Right lobe of liver (tissue), 6 donors: ENCODE data around the gene TRABD2B. TPM values are rescaled to one million over a fixed set of nuclear protein-coding genes. Genes with fewer than 3 reads are reported as not detected.

Experiments
- ATAC-seq, 4 donors: fragments of 200-7000 bp; cut with Tn5 transposase; one replicate each; pipeline ENCODE4 v1.9.1; 2020; ENCODE audit warnings: mild to moderate bottlenecking in 4 of 4, moderate library complexity in 4 of 4
- DNase-seq, 3 donors: peaks; one replicate each; pipeline ENCODE4 v3.0.0-alpha.2; 2020
- H3K27ac ChIP-seq, 3 donors: fragments of 200-600 bp; one replicate each; pipeline ENCODE4 v1.8.0; 2022
- H3K27me3 ChIP-seq, 2 donors: fragments of 200-600 bp; one replicate each; pipeline ENCODE4 v1.8.0; 2022
- H3K36me3 ChIP-seq, 4 donors: fragments of 200-600 bp; sonication (generic) in 1 of 4; one replicate each; pipeline versions ENCODE4 v1.5.1 to v1.8.0; 2017 to 2022; ENCODE audit warnings: control low read depth in 1 of 4
- H3K4me1 ChIP-seq, 4 donors: fragments of 200-600 bp; sonication (generic) in 1 of 4; one replicate each; pipeline versions ENCODE4 v1.5.1 to v1.8.0; 2017 to 2022; ENCODE audit warnings: control low read depth in 1 of 4
- H3K4me3 ChIP-seq, 3 donors: fragments of 200-600 bp; one replicate each; pipeline ENCODE4 v1.8.0; 2022
- H3K9me3 ChIP-seq, 4 donors: fragments of 200-600 bp; sonication (generic) in 1 of 4; one replicate each; pipeline versions ENCODE4 v1.5.1 to v1.8.0; 2017 to 2022; ENCODE audit warnings: control low read depth in 1 of 4
- CTCF ChIP-seq, 4 donors: fragments of 200-600 bp in 3 of 4; fragments of 450-650 bp in 1 of 4; IDR thresholded peaks; one replicate each; pipeline versions ENCODE4 v1.5.1 to v1.8.0; 2016 to 2022; ENCODE audit warnings: antibody characterized with exemption in 4 of 4, mild to moderate bottlenecking in 2 of 4
- POLR2A ChIP-seq: fragments of 450-650 bp; IDR thresholded peaks from one replicate; pipeline ENCODE4 v1.6.1; 2017; ENCODE audit warnings: antibody characterized with exemption, mild to moderate bottlenecking
- WGBS: methylation state at CpG from one replicate; pipeline ENCODE4 v1.1.6; 2018; ENCODE audit warnings: low coverage, low lambda C conversion rate; ENCODE audit not compliant: insufficient coverage; ENCODE audit errors: missing lambda C conversion rate; 5-methylcytosine and 5-hydroxymethylcytosine counted together
- intact Hi-C, 2 donors: fragments of 100-400 bp; cut with DNase I; formaldehyde crosslinking; loops; one replicate each; pipeline versions ENCODE4 v1.11.2 to v1.14.1; 2022
- total RNA-seq, 6 experiments: library from RNA; depleted of rRNA in 2 of 6; stranded (reverse); fragments of >200 nt in 2 of 6; fragmentation: NEBNext Ultra II Directional in 3 of 6; extraction: Animal tissue kit (Norgen Biotek cat#: 25700) in 3 of 6; gene quantifications; one replicate each; pipeline versions ENCODE4 v1.1.0 to v1.2.4, GENCODE V29; 2016 to 2023
- donor health status: DM: no; HTN: yes; CAD: no.
- donor health status: DM: no; HTN: no; CAD: no.
- donor health status: DM: no; HTN: no; CAD: no.
- donor health status: DM: no; HTN: yes; CAD: no.
- donor health status: DM: no; HTN: yes; CAD: no.

TRABD2B gene
- total RNA-seq, 6 experiments from 2014 or later = 0.55 to 9.5 (median 1.8) TPM

- TF ChIP-seq POLR2A = no peak
- no peak for TF ChIP-seq CTCF (IDR thresholded peaks at IDR 0.05)
- Histone ChIP-seq H3K4me3 (no peak overlapping the region), H3K9me3 (no peaks in the 10 kb centered on the region), H3K27me3 (no peaks in the 10 kb centered on the region), H3K36me3 (no peaks in the 10 kb centered on the region), H3K27ac (no peak overlapping the region), H3K4me1 (peaks cover 0 to 5% (median 0%) of the 10 kb centered on the region in 4 donors)
- no peak for ATAC-seq
- 75% methylated on average over 7 of the region's 9 CpGs for WGBS
- intact Hi-C loops = no loop called here
- DNase-seq = no peak
Measured at GRCh38 chr1:47782414-47783166, 214.6 kb downstream of the TRABD2B start.

GRCh38 chr1:47781171-47781959 lies 215.8 kb downstream of the TRABD2B start:
- TF ChIP-seq POLR2A (no peak), CTCF (IDR thresholded peaks at IDR 0.05) (no peak)
- intact Hi-C loops = no loop called here
- no peaks in the 10 kb centered on the region for H3K36me3 ChIP-seq
- H3K27me3 ChIP-seq = no peaks in the 10 kb centered on the region
- WGBS = 97% methylated on average over 9 of the region's 22 CpGs
- H3K4me1 ChIP-seq = peaks cover 0 to 5% (median 0%) of the 10 kb centered on the region in 4 donors
- ATAC-seq (no peak), DNase-seq (no peak)
- no peak overlapping the region for H3K4me3 ChIP-seq
- no peaks in the 10 kb centered on the region for H3K9me3 ChIP-seq
- no peak overlapping the region for H3K27ac ChIP-seq

GRCh38 chr1:47780469-47780995 lies 216.7 kb downstream of the TRABD2B start:
- ATAC-seq = no peak
- Histone ChIP-seq H3K27me3 (no peaks in the 10 kb centered on the region), H3K27ac (no peak overlapping the region), H3K36me3 (no peaks in the 10 kb centered on the region), H3K4me1 (peaks cover 0 to 5% (median 0%) of the 10 kb centered on the region in 4 donors), H3K9me3 (no peaks in the 10 kb centered on the region), H3K4me3 (no peak overlapping the region)
- intact Hi-C loops = no loop called here
- WGBS = 73% methylated on average over 3 of the region's 8 CpGs
- DNase-seq = no peak
- TF ChIP-seq CTCF (IDR thresholded peaks at IDR 0.05) = no peak
- TF ChIP-seq POLR2A = no peak

GRCh38 chr1:47779613-47780012 lies 217.6 kb downstream of the TRABD2B start:
- TF ChIP-seq CTCF (IDR thresholded peaks at IDR 0.05) = no peak
- TF ChIP-seq POLR2A = no peak
- ATAC-seq (no peak), DNase-seq (no peak)
- H3K9me3 ChIP-seq = no peaks in the 10 kb centered on the region
- intact Hi-C loops = no loop called here
- no peaks in the 10 kb centered on the region for H3K36me3 ChIP-seq
- no peak overlapping the region for H3K27ac ChIP-seq
- no peak overlapping the region for H3K4me3 ChIP-seq
- peaks cover 0 to 5% (median 0%) of the 10 kb centered on the region in 4 donors for H3K4me1 ChIP-seq
- H3K27me3 ChIP-seq = no peaks in the 10 kb centered on the region
- no CpG with 5 or more reads among the region's 3 CpGs for WGBS
